K562 (cell line): Measurements from ENCODE around the gene TRDMT1. TPM values are rescaled to one million over a fixed set of nuclear protein-coding genes. Genes with fewer than 3 reads are reported as not detected.

ENCODE experiments used
- ATAC-seq: fragments of 200-7000 bp; cut with Tn5 transposase; 3 replicates; pipeline ENCODE4 v1.9.1; 2020; ENCODE audit warnings: moderate library complexity
- BruUV-seq: library from RNA; stranded (reverse); fragments of 400-500 nt; replicated peaks from 2 replicates; lab custom pipeline; 2021; lab: Mats Ljungman, UMichigan
- CTCF ChIA-PET: fragments of 300-600 bp; formaldehyde crosslinking; extraction: SDS; loops from one replicate; lab custom pipeline; 2021; ENCODE audit warnings: low intra/inter-chr PET ratio; lab: Yijun Ruan, JAX
- POLR2A ChIA-PET: fragments of 300-600, 350-650 bp; sonication (Branson Sonifier 250); formaldehyde crosslinking; extraction: SDS; loops from one replicate; lab custom pipeline; 2021; ENCODE audit warnings: antibody characterized with exemption, inconsistent platforms; lab: Yijun Ruan, JAX
- DNase-seq, 4 experiments: peaks; one replicate each; pipeline versions ENCODE4 v3.0.0 to v3.0.0-alpha.2; 2011 to 2018; ENCODE audit warnings: low spot score in 3 of 4, mixed read lengths in 3 of 4; ENCODE audit errors: extremely low read depth in 1 of 4
- FAIRE-seq: peaks from 2 replicates; lab custom pipeline; 2011; peaks lifted over from hg19 to GRCh38; lab: Jason Lieb, UNC
- H2AFZ ChIP-seq: 2 replicates; pipeline ENCODE4 v1.6.0; 2011; ENCODE audit warnings: low read depth, low read length, control low read depth, inconsistent platforms
- H3K27ac ChIP-seq: fragments of 200-600 bp; 3 replicates; pipeline ENCODE4 v1.8.0; 2011; ENCODE audit warnings: low read depth, mild to moderate bottlenecking, control low read depth, inconsistent platforms, low read length, moderate library complexity, mixed read lengths; ENCODE audit errors: extremely low read depth
- H3K27me3 ChIP-seq, 2 experiments: fragments of 300-600 bp in 1 of 2; 2 replicates in 1 of 2; 3 replicates in 1 of 2; pipeline versions ENCODE4 v1.6.0 to v1.8.0; 2011; ENCODE audit warnings: inconsistent platforms in 2 of 2, low read length in 2 of 2, mild to moderate bottlenecking in 1 of 2, mixed read lengths in 1 of 2, moderate library complexity in 1 of 2; ENCODE audit not compliant: control insufficient read depth in 2 of 2, insufficient read depth in 2 of 2
- H3K36me3 ChIP-seq: fragments of 300-600 bp; 3 replicates; pipeline ENCODE4 v1.8.0; 2011; ENCODE audit warnings: mild to moderate bottlenecking, low read length, inconsistent platforms; ENCODE audit not compliant: control insufficient read depth, insufficient read depth
- H3K4me1 ChIP-seq, 2 experiments: fragments of 200-600 bp in 1 of 2; replicated peaks in 1 of 2; 2 replicates in 1 of 2; 3 replicates in 1 of 2; pipeline versions ENCODE4 v1.5.1 to v1.8.0; 2011; ENCODE audit warnings: inconsistent platforms in 2 of 2, low read length in 2 of 2, mild to moderate bottlenecking in 1 of 2, mixed read lengths in 1 of 2, moderate library complexity in 1 of 2; ENCODE audit not compliant: control insufficient read depth in 2 of 2, insufficient read depth in 2 of 2
- H3K4me2 ChIP-seq: 2 replicates; pipeline ENCODE4 v1.6.1; 2011; ENCODE audit warnings: low read length, control low read depth, inconsistent platforms, mixed read lengths; ENCODE audit not compliant: insufficient read depth
- H3K4me3 ChIP-seq: fragments of 200-600 bp; sonication (generic), shearing (Covaris generic); 2 replicates; pipeline ENCODE4 v1.5.1; 2016; ENCODE audit warnings: control low read depth, inconsistent platforms
- H3K79me2 ChIP-seq: fragments of 200-600 bp; 3 replicates; pipeline ENCODE4 v1.8.0; 2011; ENCODE audit warnings: low read length, inconsistent platforms; ENCODE audit not compliant: control insufficient read depth, insufficient read depth
- H3K9ac ChIP-seq, 2 experiments: 2 replicates each; pipeline versions ENCODE4 v1.6.0 to v1.6.1; 2011; ENCODE audit warnings: low read depth in 2 of 2, low read length in 2 of 2, control low read depth in 1 of 2, inconsistent platforms in 1 of 2, mild to moderate bottlenecking in 1 of 2, mixed read lengths in 1 of 2; ENCODE audit not compliant: insufficient read depth in 1 of 2
- H3K9me1 ChIP-seq: one replicate; pipeline ENCODE4 v1.6.0; 2011; ENCODE audit warnings: inconsistent platforms, mild to moderate bottlenecking, low read length, moderate library complexity; ENCODE audit not compliant: control insufficient read depth, insufficient read depth
- H3K9me3 ChIP-seq: replicated peaks from 2 replicates; pipeline ENCODE4 v1.5.1; 2011; ENCODE audit warnings: low read depth, low read length, inconsistent platforms; ENCODE audit not compliant: control insufficient read depth, insufficient read depth
- H4K20me1 ChIP-seq: replicated peaks from 2 replicates; pipeline ENCODE4 v1.6.1; 2011; ENCODE audit warnings: low read length, inconsistent platforms, mixed read lengths; ENCODE audit not compliant: control insufficient read depth, insufficient read depth
- CBX8 ChIP-seq: fragments of 200-600 bp; sonication (generic); IDR thresholded peaks from 2 replicates; pipeline ENCODE4 v1.6.1; 2012; ENCODE audit warnings: borderline replicate concordance, mixed run types, low read depth, mild to moderate bottlenecking, moderate library complexity, mixed read lengths, low read length, control low read depth, inconsistent platforms; ENCODE audit not compliant: poor library complexity, severe bottlenecking; ENCODE audit errors: extremely low read depth
- DMBX1 ChIP-seq: fragments of 250-450 bp; sonication (Bioruptor Pico); IDR thresholded peaks from 2 replicates; pipeline ENCODE4 v1.8.0; 2022; ENCODE audit warnings: inconsistent platforms, mild to moderate bottlenecking, moderate library complexity, borderline replicate concordance
- HMBOX1 ChIP-seq: sonication (generic); IDR thresholded peaks from 2 replicates; pipeline ENCODE4 v1.6.1; 2016
- KLF6 ChIP-seq: fragments of 250-450 bp; sonication (Bioruptor Pico); IDR thresholded peaks from 2 replicates; pipeline ENCODE4 v1.4.0; 2020; ENCODE audit warnings: mild to moderate bottlenecking, moderate library complexity, borderline replicate concordance
- PTTG1 ChIP-seq: fragments of 450-650 bp; IDR thresholded peaks from 2 replicates; pipeline ENCODE4 v1.6.1; 2016; ENCODE audit warnings: low read depth, mild to moderate bottlenecking, missing genetic modification characterization, missing compliant biosample characterization
- ZBTB34 ChIP-seq: fragments of 250-450 bp; sonication (Bioruptor Pico); IDR thresholded peaks from 2 replicates; pipeline ENCODE4 v1.8.0; 2021; ENCODE audit warnings: mild to moderate bottlenecking, moderate library complexity
- ZEB2 ChIP-seq: fragments of 450-650 bp; IDR thresholded peaks from 2 replicates; pipeline ENCODE4 v1.6.1; 2016
- ZMIZ1 ChIP-seq, 2 experiments: fragments of 150-350 bp in 1 of 2; IDR thresholded peaks; 2 replicates each; pipeline ENCODE4 v1.6.1; 2012 to 2016; ENCODE audit warnings: low read depth in 2 of 2, low read length in 2 of 2, mild to moderate bottlenecking in 1 of 2, moderate library complexity in 1 of 2
- ZNF197 ChIP-seq: fragments of 200-800 bp; sonication (Bioruptor generic); IDR thresholded peaks from 2 replicates; pipeline ENCODE4 v1.6.1; 2016; ENCODE audit warnings: low read depth, missing genetic modification characterization, missing compliant biosample characterization
- WGBS: fragments of 100-300 bp; shearing (Covaris generic); methylation state at CpG from one replicate; pipeline ENCODE4 v1.1.6; 2016; ENCODE audit warnings: low coverage, mixed read lengths; ENCODE audit not compliant: insufficient coverage; ENCODE audit errors: missing lambda C conversion rate; 5-methylcytosine and 5-hydroxymethylcytosine counted together
- in situ Hi-C: fragments of 300-500 bp; cut with MboI; formaldehyde crosslinking; loops from 4 replicates; pipeline ENCODE4 v1.15.0; 2018; ENCODE audit warnings: inconsistent platforms, mixed read lengths
- intact Hi-C: fragments of 100-400 bp; cut with micrococcal nuclease; formaldehyde crosslinking; loops from 2 replicates; pipeline ENCODE4 v1.14.2; 2022
- polyA plus RNA-seq, 8 experiments: library from polyadenylated mRNA; depleted of rRNA in 4 of 8; stranded (reverse) in 5 of 8; unstranded in 3 of 8; fragments of >200 nt; fragmentation: Nextera tagmentation in 2 of 8; fragmentation: Illumina TruSeq in 1 of 8; extraction: Ambion mirVana in 2 of 8; extraction: Trizol in 1 of 8; gene quantifications; 2 replicates each; pipeline versions ENCODE4 v1.2.1 to v1.2.3, GENCODE V29; 2011 to 2014; ENCODE audit warnings: inconsistent platforms in 1 of 8, missing spikeins in 1 of 8
- total RNA-seq, 7 experiments: library from RNA; depleted of rRNA in 6 of 7; stranded (reverse); fragments of >200 nt in 6 of 7; fragmentation: Illumina TruSeq in 2 of 7; extraction: Trizol in 2 of 7; gene quantifications; 2 replicates each; pipeline versions ENCODE4 v1.2.1 to v1.2.3, GENCODE V29; 2011 to 2021; ENCODE audit warnings: low replicate concordance in 1 of 7

Gene TRDMT1
- total and polyA plus RNA-seq, 9 of the 15 experiments (the other 6 are each of a cell fraction or from before 2014, with no cell fraction given): 5.4 to 12.6 (median 9.3) TPM

GRCh38 chr10:17228091-17229015 lies 26.9 kb upstream of the TRDMT1 start, which contains the start of gene VIM (continued):
- TF ChIP-seq DMBX1 (CRISPR knock-in tag) (0 out of 2 replicates have a peak, but pooled peaks have one; percentile 27), CBX8 (no peak), KLF6 (CRISPR knock-in tag) (peak; percentile 84), HMBOX1 (peak; percentile 83)
- TF ChIP-seq, all 486 proteins: peak for 162

- peak overlapping the region; percentile 63 for H3K4me2 ChIP-seq
- peak overlapping the region; percentile 52 for H2AFZ ChIP-seq
- no peaks in the 10 kb centered on the region for H4K20me1 ChIP-seq
- H3K36me3 ChIP-seq: peaks cover 20% of the 10 kb centered on the region; the same call in 2 of the 3 replicates
- 9% methylated on average over 12 of the region's 12 CpGs for WGBS
- H3K4me3 ChIP-seq: peak overlapping the region; percentile 71
- DNase-seq (peak in 1 of 4 experiments; percentile 43), ATAC-seq (no peak), FAIRE-seq (no peak)
- intact Hi-C loops (loop anchor here (1.0 to 2.0 kb wide), 3 partner anchors 11 to 225 kb away; partner anchors contain the start of gene TRDMT1), in situ Hi-C loops (no loop called here)
- H3K27ac ChIP-seq: peak overlapping the region; percentile 82
- no peaks in the 10 kb centered on the region for H3K9me3 ChIP-seq
- peaks cover 44% of the 10 kb centered on the region for H3K79me2 ChIP-seq
- CTCF ChIA-PET: interaction anchor here (0.6 kb wide), 1 partner anchor 226 kb away, joined by 3 read pairs; no protein-coding TSS in a partner anchor
- peak overlapping the region in 1 of 2 experiments; percentile 56; a peak in 2 of 4 replicates for H3K9ac ChIP-seq
- no TSS peak for BruUV-seq
- H3K4me1 ChIP-seq: peaks cover 21 to 36% of the 10 kb centered on the region in 2 experiments; a peak in 4 of 5 replicates
- no peaks in the 10 kb centered on the region for H3K9me1 ChIP-seq
- no peaks in the 10 kb centered on the region for H3K27me3 ChIP-seq
- POLR2A ChIA-PET: interaction anchor here (0.5 to 3.5 kb wide), 7 partner anchors 7 to 410 kb away, joined by 3 to 26 read pairs (median 4); partner anchors contain the start of gene RSU1
- TF ChIP-seq PTTG1 (tag): no peak
- no peak for TF ChIP-seq ZBTB34 (CRISPR knock-in tag)
- TF ChIP-seq ZNF197 (CRISPR knock-in tag): no peak
- no peak for TF ChIP-seq ZEB2
- TF ChIP-seq ZMIZ1 (IDR thresholded peaks at IDR 0.05; ENCODE audit: low read depth in 2 of 2, low read length in 2 of 2): 0 out of 4 replicates have a peak, but pooled peaks of 1 of the 2 experiments have one; percentile 8
These were observed 26.1 kb upstream of the TRDMT1 start for GRCh38 chr10:17227367-17228090.
